ENCODE data around the gene MLANA.

MLANA gene

GRCh38 chr9:5922192-5922591, 31.5 kb downstream of the MLANA start:
- H3K4me3 ChIP-seq (ENCODE audit: control insufficient read depth, low read depth, low read length): no peak overlapping the region
- TF ChIP-seq CTCF (IDR thresholded peaks at IDR 0.05; ENCODE audit: control insufficient read depth, insufficient read depth, low read depth, low read length, missing control alignments): no peak
- DNase-seq (ENCODE audit: low read depth): no peak

GRCh38 chr9:5931657-5932056, 41.0 kb downstream of the MLANA start:
- no peak for DNase-seq (ENCODE audit: low read depth)
- TF ChIP-seq CTCF (IDR thresholded peaks at IDR 0.05; ENCODE audit: control insufficient read depth, insufficient read depth, low read depth, low read length, missing control alignments): no peak
- no peak overlapping the region for H3K4me3 ChIP-seq (ENCODE audit: control insufficient read depth, low read depth, low read length)

- no peak overlapping the region for H3K4me3 ChIP-seq (ENCODE audit: control insufficient read depth, low read depth, low read length)
- DNase-seq (ENCODE audit: low read depth): no peak
- no peak for TF ChIP-seq CTCF (IDR thresholded peaks at IDR 0.05; ENCODE audit: control insufficient read depth, insufficient read depth, low read depth, low read length, missing control alignments)
Observed at GRCh38 chr9:5938449-5938848, 47.8 kb downstream of the MLANA start.

DNA sequence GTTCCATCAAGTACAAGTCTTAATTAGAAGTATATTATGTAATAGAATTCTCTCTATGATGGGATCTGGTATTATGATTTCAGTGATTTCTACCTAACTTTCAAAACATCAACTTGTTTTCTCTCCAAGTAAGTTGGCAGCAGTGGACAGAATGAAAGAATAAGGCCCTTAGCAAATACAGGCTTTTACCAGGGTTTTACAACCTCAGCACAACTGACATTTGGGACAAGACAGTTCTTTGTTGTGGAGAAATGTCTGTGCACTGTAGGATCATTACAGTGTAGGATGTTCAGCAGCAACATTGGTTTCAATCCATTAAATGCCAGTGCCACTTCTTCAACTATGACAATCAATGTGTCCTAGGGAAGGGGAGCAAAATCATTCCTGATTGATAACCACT, 48.8 kb downstream of the MLANA start:
- no peak for TF ChIP-seq CTCF (IDR thresholded peaks at IDR 0.05; ENCODE audit: control insufficient read depth, insufficient read depth, low read depth, low read length, missing control alignments)
- no peak for DNase-seq (ENCODE audit: low read depth)
- H3K4me3 ChIP-seq (ENCODE audit: control insufficient read depth, low read depth, low read length): no peak overlapping the region

DNA sequence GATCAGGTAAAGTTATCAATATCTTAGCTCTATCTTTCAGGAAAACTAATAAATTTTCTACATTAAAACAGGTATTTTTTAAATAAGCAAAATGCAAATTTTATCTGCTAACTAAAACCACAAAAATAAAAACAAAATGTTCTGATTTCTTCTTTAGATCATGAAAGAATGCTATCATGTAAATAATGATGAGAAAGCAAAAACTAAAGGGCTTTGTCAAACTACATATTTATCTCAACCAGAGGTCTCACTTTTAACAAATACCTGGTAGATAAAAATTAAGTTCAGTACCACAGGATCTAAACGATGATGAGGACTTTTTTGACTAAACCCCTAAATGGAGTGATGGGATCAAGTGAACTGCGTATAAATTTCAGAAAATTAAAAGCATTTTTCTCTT, 50.5 kb downstream of the MLANA start:
- H3K4me3 ChIP-seq (ENCODE audit: control insufficient read depth, low read depth, low read length): no peak overlapping the region
- no peak for TF ChIP-seq CTCF (IDR thresholded peaks at IDR 0.05; ENCODE audit: control insufficient read depth, insufficient read depth, low read depth, low read length, missing control alignments)
- no peak for DNase-seq (ENCODE audit: low read depth)

GRCh38 chr9:5945112-5945511, 54.4 kb downstream of the MLANA start:
- no peak overlapping the region for H3K4me3 ChIP-seq (ENCODE audit: control insufficient read depth, low read depth, low read length)
- DNase-seq (ENCODE audit: low read depth): no peak
- TF ChIP-seq CTCF (IDR thresholded peaks at IDR 0.05; ENCODE audit: control insufficient read depth, insufficient read depth, low read depth, low read length, missing control alignments): no peak

DNA sequence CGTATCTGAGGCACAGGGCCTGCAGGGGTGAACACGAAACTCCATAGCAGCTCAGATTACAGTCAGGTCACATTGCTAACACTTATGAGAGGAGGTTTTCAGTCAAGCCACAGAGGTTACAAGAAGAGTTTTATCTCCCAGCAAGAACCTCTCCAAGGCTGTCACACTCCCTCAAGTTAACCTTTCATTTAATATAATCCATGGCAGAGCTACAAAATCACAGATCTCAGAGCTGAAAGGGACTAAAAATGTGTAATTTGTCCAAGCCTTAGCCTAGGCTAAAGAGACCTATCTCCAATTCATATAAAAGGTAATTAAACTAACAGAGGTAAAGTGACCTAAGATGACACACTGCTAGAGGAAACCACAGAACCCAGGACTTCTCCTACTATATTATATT, 57.2 kb downstream of the MLANA start:
- H3K4me3 ChIP-seq (ENCODE audit: control insufficient read depth, low read depth, low read length): no peak overlapping the region
- TF ChIP-seq CTCF (IDR thresholded peaks at IDR 0.05; ENCODE audit: control insufficient read depth, insufficient read depth, low read depth, low read length, missing control alignments): no peak
- DNase-seq (ENCODE audit: low read depth): no peak
